Neural cell (in vitro differentiated cells): ENCODE measurements around the gene RRP1.

Experiments
- CTCF ChIP-seq: fragments of 450-650 bp; IDR thresholded peaks from 2 replicates; pipeline ENCODE4 v1.5.1; 2014; ENCODE audit warnings: antibody characterized with exemption, mild to moderate bottlenecking, moderate library complexity; ENCODE audit not compliant: poor library complexity, severe bottlenecking
- EP300 ChIP-seq: fragments of 450-650 bp; conservative IDR thresholded peaks from 2 replicates; pipeline ENCODE4 v1.6.1; 2014; ENCODE audit warnings: antibody characterized with exemption, mild to moderate bottlenecking, moderate library complexity; ENCODE audit not compliant: poor library complexity, severe bottlenecking
- EZH2 ChIP-seq: fragments of 200-600, 300-800 bp; shearing (Covaris generic), sonication (generic); IDR thresholded peaks from 2 replicates; pipeline ENCODE4 v1.6.1; 2014; ENCODE audit warnings: antibody characterized with exemption, low read length, borderline replicate concordance, mild to moderate bottlenecking; ENCODE audit not compliant: insufficient read depth, poor library complexity, severe bottlenecking
- POLR2AphosphoS5 ChIP-seq: IDR thresholded peaks from 2 replicates; pipeline ENCODE4 v1.6.1; 2012
- RAD21 ChIP-seq: fragments of 450-650 bp; conservative IDR thresholded peaks from 2 replicates; pipeline ENCODE4 v1.6.1; 2014; ENCODE audit warnings: antibody characterized with exemption, mild to moderate bottlenecking, moderate library complexity
- REST ChIP-seq: IDR thresholded peaks from 2 replicates; pipeline ENCODE4 v1.6.1; 2012; ENCODE audit warnings: borderline replicate concordance
- SMC3 ChIP-seq: fragments of 450-650 bp; conservative IDR thresholded peaks from 2 replicates; pipeline ENCODE4 v1.6.1; 2014; ENCODE audit warnings: antibody characterized with exemption, mild to moderate bottlenecking, moderate library complexity; ENCODE audit not compliant: poor library complexity
- TAF1 ChIP-seq: IDR thresholded peaks from 2 replicates; pipeline ENCODE4 v1.6.1; 2012; ENCODE audit warnings: low read depth

- TF ChIP-seq CTCF, result no peak
- no peak for TF ChIP-seq EZH2
- no peak for TF ChIP-seq RAD21
- no peak for TF ChIP-seq TAF1
- no peak for TF ChIP-seq POLR2AphosphoS5
- TF ChIP-seq REST, result no peak
- TF ChIP-seq SMC3, result no peak
- TF ChIP-seq EP300, result no peak
These were observed 25.1 kb downstream of the RRP1 start for GRCh38 chr21:43814215-43815106.
